GM19025 (cell line): Measurements from ENCODE around the gene PTPRN2.

ENCODE experiments used
- ATAC-seq: cut with Tn5 transposase; IDR thresholded peaks from one replicate; pipeline ENCODE4 v1.9.1; 2021; ENCODE audit warnings: mild to moderate bottlenecking, low read depth, moderate library complexity; ENCODE audit not compliant: unreplicated experiment

Gene PTPRN2

GRCh38 chr7:157845203-157845835, 742.3 kb downstream of the PTPRN2 start:
- ATAC-seq = no peak

DNA sequence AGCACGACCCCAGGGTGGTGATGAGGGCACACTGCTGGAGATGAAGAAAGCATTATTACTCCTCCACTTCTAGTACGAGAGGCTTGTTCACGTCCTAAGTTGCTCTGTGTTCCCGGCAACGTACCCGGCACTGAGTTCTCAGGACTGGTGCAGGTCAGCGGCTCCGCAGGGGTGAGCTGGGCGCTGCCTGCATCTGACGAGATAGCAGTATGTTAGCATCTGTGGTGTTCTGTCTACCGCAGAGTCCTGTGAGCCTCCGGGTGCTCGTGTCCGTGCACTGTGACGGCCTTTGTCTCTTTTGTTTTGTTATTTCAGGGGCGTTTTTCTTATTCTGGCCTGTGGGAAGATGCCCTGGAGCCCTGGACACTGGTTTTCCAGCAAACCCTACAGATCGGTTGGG, 743.0 kb downstream of the PTPRN2 start:
- ATAC-seq = no peak

GRCh38 chr7:157844141-157844540, 743.5 kb downstream of the PTPRN2 start:
- no peak for ATAC-seq

GRCh38 chr7:157843336-157844140, 744.1 kb downstream of the PTPRN2 start:
- no peak for ATAC-seq

- no peak for ATAC-seq
These were observed 745.8 kb downstream of the PTPRN2 start for GRCh38 chr7:157841773-157842370.

GRCh38 chr7:157840914-157841772, 746.5 kb downstream of the PTPRN2 start:
- ATAC-seq = no peak

DNA sequence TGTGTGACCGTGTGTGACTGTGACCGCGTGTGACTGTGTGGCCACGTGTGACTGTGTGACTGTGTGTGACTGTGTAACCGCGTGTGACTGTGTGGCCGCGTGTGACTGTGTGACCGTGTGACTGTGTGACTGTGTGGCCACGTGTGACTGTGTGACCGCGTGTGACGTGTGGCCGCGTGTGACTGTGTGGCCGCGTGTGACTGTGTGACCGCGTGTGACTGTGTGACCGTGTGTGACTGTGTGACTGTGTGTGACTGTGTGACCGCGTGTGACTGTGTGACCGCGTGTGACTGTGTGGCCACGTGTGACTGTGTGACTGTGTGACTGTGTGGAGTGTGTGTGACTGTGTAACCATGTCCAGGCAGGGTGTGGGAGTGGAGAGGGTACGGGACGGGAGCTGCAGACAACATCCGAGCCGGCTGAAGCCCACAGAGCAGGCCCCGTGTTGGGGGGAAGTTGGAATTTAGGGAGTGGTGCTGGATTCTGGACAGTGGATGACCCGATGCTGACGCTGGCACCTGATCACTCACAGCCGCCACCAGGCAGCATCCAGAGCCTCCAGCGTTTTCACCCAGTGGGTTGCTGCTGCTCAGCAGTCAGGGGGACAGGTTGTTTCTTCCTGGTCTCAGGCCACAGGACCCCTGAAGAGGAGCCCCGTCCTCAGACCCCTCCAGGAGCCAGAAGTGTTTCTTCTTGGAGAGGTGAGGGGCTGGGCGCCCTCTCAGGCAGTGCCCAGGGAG, 747.3 kb downstream of the PTPRN2 start:
- no peak for ATAC-seq

- ATAC-seq = no peak
These were observed 747.9 kb downstream of the PTPRN2 start for GRCh38 chr7:157839672-157840167.

DNA sequence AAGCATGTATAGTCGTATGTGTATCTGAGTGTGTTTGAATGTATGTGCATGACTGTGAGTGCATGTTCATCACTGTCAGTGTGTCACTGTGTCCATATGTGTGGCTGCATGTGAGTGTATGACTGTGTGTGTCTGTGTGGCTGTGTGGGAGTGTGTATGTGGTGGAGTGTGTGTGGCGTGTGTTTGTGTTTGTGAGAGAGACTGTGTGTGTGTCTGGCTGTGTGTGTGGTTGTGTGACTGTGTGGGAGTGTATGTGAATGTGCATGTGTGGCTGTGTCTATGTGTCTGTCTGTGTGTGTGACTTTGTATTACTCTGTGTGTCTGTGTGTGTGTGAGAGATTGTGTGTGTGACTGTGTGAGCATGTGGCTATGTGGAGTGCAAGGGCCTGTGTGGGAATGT, 748.4 kb downstream of the PTPRN2 start:
- no peak for ATAC-seq

- no peak for ATAC-seq
These were observed 750.1 kb downstream of the PTPRN2 start for GRCh38 chr7:157837561-157837960.

DNA sequence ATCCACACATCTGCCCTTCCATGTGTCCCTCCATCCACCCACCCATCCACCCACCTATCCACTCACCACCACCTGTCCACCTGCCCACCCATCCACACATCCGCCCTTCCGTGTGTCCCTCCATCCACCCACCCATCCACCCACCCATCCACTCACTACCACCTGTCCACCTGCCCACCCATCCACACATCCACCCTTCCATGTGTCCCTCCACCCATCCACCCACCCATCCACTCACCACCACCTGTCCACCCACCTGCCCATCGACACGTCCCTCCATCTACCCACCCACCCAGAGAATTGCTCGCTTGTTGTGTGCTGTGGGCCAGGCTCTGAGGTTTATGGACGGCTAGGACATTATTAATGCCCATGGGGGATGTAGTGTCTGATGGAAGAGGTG, 750.6 kb downstream of the PTPRN2 start:
- no peak for ATAC-seq

- no peak for ATAC-seq
These were observed 753.0 kb downstream of the PTPRN2 start for GRCh38 chr7:157834501-157835163.

DNA sequence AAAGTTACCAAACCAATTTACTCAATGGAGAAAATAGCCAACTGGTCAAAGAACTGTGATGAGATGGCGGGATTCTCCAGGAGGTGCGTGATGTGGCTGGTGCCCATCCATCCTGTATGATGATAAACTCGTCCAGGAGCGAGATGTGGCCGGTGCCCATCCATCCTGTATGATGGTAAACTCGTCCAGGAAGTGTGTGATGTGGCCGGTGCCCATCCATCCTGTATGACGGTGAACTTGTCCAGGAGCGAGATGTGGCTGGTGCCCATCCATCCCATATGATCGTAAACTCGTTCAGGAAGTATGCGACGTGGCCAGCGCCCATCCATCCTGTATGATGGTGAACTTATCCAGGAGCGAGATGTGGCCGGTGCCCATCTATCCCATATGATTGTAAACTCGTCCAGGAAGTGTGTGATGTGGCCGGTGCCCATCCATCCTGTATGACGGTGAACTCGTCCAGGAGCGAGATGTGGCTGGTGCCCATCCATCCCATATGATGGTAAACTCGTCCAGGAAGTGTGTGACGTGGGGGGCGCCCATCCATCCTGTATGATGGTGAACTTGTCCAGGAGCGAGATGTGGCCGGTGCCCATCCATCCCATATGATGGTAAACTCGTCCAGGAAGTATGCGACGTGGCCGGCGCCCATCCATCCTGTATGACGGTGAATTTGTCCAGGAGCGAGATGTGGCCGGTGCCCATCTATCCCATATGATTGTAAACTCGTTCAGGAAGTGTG, 754.6 kb downstream of the PTPRN2 start:
- ATAC-seq = no peak

- ATAC-seq = no peak
These were observed 755.2 kb downstream of the PTPRN2 start for GRCh38 chr7:157832421-157832820.

DNA sequence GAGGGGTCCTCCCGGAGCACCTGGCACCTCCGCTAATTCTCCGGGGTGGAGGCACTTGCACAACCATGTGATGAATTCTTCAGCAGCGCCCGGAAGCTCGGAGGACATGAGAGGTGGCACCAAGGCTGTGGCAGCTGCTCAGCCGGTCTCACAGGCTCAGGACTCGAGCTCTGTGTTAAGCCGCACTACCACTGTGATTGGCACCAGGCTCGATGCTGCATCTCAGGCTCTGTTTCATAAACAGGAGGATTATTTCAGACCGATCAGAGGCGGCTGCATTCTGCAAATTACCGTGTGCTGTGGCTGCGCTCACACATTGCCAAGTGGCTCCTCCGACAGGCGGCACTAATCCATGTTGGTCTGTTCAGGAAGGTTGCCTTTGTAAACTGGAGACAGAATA, 755.6 kb downstream of the PTPRN2 start:
- ATAC-seq = no peak

DNA sequence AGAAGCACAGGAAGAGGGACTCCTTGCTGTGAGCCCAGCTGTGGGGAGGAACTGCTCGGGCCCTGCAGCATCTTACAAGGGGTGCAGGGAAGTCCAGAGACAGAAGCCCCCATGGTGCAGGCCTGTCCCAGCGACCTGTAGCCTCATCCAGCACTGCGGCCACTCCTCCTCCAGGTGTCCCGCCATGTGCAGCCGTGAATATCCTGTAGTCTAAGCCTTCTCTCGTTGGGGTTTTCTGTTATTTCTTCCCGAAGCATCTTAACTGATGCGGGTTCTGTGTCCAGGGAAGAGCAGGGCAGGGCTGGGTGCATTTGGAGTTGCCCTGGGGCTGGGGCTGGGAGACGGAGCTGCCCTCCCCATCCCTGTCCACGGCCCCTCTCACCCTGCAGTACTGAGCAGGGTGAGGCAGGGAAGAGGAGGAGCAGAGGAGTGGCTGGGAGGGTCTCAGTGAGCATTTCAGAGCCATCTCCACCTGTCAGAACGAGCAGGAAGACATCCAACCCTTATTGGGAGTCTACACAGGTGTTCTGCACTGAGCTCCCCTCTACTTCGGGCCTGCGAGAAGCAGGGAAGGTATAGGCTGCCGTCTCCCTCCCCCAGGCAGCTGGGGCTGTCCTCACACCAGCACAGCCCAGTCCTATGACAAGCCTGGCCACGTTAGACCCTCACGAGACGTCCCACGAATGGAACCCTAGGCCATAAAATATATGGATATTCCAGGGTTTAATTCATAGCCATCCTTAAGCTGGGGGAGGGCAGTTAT, 756.3 kb downstream of the PTPRN2 start:
- no peak for ATAC-seq

DNA sequence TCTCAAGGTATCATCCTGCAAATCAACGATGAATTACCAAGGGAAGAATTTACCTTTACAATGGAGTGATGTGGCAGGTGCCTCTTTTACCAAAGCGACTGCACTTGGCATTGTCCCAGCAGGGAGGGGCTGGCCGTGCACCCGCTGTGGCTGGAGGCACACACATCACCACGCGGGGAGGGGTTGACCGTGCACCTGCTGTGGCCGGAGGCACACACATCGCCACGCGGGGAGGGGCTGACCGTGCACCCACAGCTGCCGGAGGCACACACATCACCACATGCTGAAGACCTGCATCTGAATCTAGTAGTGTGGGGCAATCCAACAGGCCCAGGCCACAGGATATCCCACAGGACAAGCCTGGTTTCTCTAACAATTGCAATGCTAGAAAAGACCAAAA, 757.3 kb downstream of the PTPRN2 start:
- ATAC-seq = no peak

DNA sequence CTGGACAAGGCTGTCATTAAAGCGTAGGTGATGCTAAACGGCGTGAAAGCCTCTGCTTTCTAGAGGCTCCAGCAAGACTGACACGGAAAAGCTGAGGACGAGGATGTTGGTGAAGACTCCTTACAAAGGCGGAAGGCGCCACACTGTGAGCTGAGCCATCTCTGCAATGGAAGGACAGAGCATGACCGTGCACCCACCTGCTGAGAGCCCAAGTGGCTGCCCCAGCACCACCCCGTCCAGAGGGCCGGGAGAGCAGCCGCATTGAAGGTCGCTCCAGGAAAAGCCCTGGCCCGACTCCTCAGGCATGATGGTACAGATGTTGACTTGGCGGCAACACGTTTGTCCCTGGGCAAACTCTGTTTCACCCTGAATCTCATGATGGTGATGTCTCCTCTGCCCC, 758.1 kb downstream of the PTPRN2 start:
- ATAC-seq = no peak
